GM12878 (cell line): ENCODE results near the gene LRFN2.

ENCODE experiments used
- ATF7 ChIP-seq: fragments of 450-650 bp; IDR thresholded peaks from 2 replicates; pipeline ENCODE4 v1.6.1; 2016; ENCODE audit warnings: low read depth, mild to moderate bottlenecking
- CBX5 ChIP-seq: sonication (generic); IDR thresholded peaks from 2 replicates; pipeline ENCODE4 v1.6.1; 2016; ENCODE audit warnings: low read depth, moderate library complexity, mild to moderate bottlenecking, inconsistent platforms
- EGR1 ChIP-seq, 2 experiments: IDR thresholded peaks; 1 replicate in 1 of 2; 2 replicates in 1 of 2; pipeline ENCODE4 v1.6.1; 2011 to 2012; ENCODE audit warnings: low read depth in 2 of 2, low read length in 2 of 2, borderline replicate concordance in 1 of 2, mild to moderate bottlenecking in 1 of 2, moderate library complexity in 1 of 2
- HCFC1 ChIP-seq: fragments of 150-350 bp; IDR thresholded peaks from 2 replicates; pipeline ENCODE4 v1.6.1; 2014; ENCODE audit warnings: low read length
- NBN ChIP-seq: fragments of 450-650 bp; IDR thresholded peaks from 2 replicates; pipeline ENCODE4 v1.6.1; 2016
- POLR2A ChIP-seq: IDR thresholded peaks from 2 replicates; pipeline ENCODE4 v1.6.1; 2011; ENCODE audit warnings: low read depth, mild to moderate bottlenecking, low read length
- RBBP5 ChIP-seq: fragments of 200-600 bp; sonication (generic); conservative IDR thresholded peaks from 2 replicates; pipeline ENCODE4 v1.6.1; 2016
- SIN3A ChIP-seq: IDR thresholded peaks from 2 replicates; pipeline ENCODE4 v1.6.1; 2012; ENCODE audit warnings: low read depth, low read length, improper control_type of control experiment
- TF ChIP-seq, protein P1 (sequence below), 3 experiments: IDR thresholded peaks in 2 of 3; conservative IDR thresholded peaks in 1 of 3; 2 replicates each; pipeline ENCODE4 v1.5.1; 2011; ENCODE audit warnings: low read depth in 3 of 3, low read length in 3 of 3, mild to moderate bottlenecking in 3 of 3, control low read depth in 2 of 3, moderate library complexity in 2 of 3, inconsistent platforms in 1 of 3, mixed read lengths in 1 of 3; ENCODE audit not compliant: control insufficient read depth in 2 of 3, insufficient read depth in 1 of 3; ENCODE audit errors: extremely low read depth in 1 of 3

DNA sequence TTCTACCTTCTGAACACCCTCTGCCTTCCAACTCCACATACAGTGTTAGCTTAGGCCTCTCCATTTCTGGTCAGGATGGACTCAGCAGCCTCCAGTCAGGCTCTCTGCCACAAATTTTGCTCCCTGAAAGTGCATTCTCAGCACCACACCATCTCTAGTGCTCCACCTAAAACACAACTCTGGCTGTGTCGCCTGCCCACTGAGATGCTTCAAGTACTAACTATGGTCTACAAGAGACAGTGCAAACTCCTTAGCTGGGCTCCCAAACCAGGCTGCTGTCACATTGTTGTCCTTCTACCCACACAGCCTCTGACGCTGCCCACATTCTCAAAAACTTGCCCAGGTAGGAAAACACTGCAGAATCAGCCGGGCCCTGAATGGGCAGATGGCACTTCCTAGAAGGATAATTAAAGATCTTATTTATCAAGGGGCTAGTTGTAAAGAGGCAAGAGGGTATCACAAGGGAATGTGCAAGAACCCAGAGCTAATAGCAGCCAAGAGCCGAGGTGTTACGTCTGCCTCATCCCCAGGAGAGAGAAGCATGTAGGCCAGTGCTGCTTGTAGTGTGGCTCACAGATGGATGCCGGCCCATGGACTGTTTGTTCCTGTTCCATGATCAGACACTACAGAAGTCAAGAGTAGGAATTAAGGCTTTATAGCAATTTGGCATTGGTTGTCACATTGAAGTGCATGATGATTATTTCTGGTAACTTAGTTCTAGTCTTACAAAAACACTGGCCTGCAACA is 189.7 kb downstream of the LRFN2 start:
- TF ChIP-seq HCFC1 (no peak), NBN (no peak), POLR2A (no peak), SIN3A (no peak), EGR1 (IDR thresholded peaks at IDR 0.05; ENCODE audit: borderline replicate concordance in 1 of 2, low read depth in 2 of 2, low read length in 2 of 2) (no peak), ATF7 (no peak), RBBP5 (no peak), CBX5 (no peak)
- TF ChIP-seq, protein P1, sequence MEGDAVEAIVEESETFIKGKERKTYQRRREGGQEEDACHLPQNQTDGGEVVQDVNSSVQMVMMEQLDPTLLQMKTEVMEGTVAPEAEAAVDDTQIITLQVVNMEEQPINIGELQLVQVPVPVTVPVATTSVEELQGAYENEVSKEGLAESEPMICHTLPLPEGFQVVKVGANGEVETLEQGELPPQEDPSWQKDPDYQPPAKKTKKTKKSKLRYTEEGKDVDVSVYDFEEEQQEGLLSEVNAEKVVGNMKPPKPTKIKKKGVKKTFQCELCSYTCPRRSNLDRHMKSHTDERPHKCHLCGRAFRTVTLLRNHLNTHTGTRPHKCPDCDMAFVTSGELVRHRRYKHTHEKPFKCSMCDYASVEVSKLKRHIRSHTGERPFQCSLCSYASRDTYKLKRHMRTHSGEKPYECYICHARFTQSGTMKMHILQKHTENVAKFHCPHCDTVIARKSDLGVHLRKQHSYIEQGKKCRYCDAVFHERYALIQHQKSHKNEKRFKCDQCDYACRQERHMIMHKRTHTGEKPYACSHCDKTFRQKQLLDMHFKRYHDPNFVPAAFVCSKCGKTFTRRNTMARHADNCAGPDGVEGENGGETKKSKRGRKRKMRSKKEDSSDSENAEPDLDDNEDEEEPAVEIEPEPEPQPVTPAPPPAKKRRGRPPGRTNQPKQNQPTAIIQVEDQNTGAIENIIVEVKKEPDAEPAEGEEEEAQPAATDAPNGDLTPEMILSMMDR (IDR thresholded peaks at IDR 0.05 in 2 of 3, conservative IDR thresholded peaks at IDR 0.05 in 1 of 3; ENCODE audit: control insufficient read depth in 2 of 3, extremely low read depth in 1 of 3, insufficient read depth in 1 of 3, low read depth in 3 of 3, low read length in 3 of 3): no peak
